HG03039 (cell line): ENCODE results near the gene PPP1R14D.

ENCODE experiments used
- ATAC-seq: cut with Tn5 transposase; IDR thresholded peaks from one replicate; pipeline ENCODE4 v1.9.1; 2021; ENCODE audit warnings: mild to moderate bottlenecking, moderate library complexity; ENCODE audit not compliant: unreplicated experiment

Gene PPP1R14D

GRCh38 chr15:40823572-40824343, 4.8 kb downstream of the PPP1R14D start:
- no peak for ATAC-seq

DNA sequence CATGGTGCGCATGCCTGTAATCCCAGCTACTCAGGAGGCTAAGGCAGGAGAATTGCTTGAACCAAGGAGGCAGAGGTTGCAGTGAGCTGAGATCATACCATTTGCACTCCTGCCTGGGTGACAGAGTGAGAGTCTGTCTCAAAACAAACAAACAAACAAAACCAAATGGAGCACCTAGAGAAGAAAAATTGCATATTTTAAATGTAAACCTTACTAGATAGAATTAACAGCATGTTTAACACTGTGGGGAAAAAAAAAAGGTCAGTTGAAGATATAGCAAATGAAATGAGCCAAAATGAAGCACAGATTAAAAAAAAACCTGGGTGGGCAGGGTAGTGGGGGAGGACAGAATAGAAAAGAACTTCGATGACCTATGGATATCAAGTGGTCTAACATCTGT, 7.3 kb downstream of the PPP1R14D start:
- no peak for ATAC-seq

GRCh38 chr15:40819048-40819447, 9.5 kb downstream of the PPP1R14D start:
- no peak for ATAC-seq

- ATAC-seq: no peak
Observed at GRCh38 chr15:40815042-40815698, 13.3 kb downstream of the PPP1R14D start.

- ATAC-seq: no peak
Observed at GRCh38 chr15:40812721-40813425, 15.6 kb downstream of the PPP1R14D start.

GRCh38 chr15:40808861-40809450, 19.6 kb downstream of the PPP1R14D start:
- ATAC-seq: no peak

GRCh38 chr15:40807888-40808461, 20.5 kb downstream of the PPP1R14D start:
- ATAC-seq: no peak

- peak; percentile 92 for ATAC-seq
Observed at GRCh38 chr15:40807028-40807887, 21.2 kb downstream of the PPP1R14D start, which contains the start of the genes DNAJC17 and ZFYVE19. Gene DNAJC17 (minus strand): TSS chr15:40807473. CDS start chr15:40807446, 27 bp downstream. Gene ZFYVE19 (plus strand): TSS chr15:40807089. CDS start chr15:40807590, 501 bp downstream.

GRCh38 chr15:40806672-40807027, 21.9 kb downstream of the PPP1R14D start:
- no peak for ATAC-seq

GRCh38 chr15:40803688-40804087, 24.8 kb downstream of the PPP1R14D start:
- no peak for ATAC-seq

- no peak for ATAC-seq
Observed at GRCh38 chr15:40803076-40803475, 25.4 kb downstream of the PPP1R14D start.

DNA sequence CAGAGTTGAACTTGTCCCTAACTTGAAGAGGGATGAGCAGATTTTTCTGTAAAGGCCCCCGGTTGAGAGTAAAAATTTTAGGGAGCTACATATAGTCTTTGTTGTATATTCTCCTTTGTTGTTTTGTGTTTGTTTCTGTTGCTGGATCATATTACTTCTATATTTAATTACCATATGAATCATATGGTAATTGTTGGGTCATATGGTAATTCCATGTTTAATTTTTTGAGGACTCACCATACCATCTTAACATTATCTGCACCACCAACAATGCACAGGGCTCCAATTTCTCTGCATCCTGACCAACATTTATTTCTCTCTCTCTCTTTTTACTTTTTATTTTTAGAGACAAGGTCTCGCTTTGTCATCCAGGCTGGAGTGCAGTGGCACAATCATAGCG, 29.0 kb downstream of the PPP1R14D start:
- ATAC-seq: no peak

DNA sequence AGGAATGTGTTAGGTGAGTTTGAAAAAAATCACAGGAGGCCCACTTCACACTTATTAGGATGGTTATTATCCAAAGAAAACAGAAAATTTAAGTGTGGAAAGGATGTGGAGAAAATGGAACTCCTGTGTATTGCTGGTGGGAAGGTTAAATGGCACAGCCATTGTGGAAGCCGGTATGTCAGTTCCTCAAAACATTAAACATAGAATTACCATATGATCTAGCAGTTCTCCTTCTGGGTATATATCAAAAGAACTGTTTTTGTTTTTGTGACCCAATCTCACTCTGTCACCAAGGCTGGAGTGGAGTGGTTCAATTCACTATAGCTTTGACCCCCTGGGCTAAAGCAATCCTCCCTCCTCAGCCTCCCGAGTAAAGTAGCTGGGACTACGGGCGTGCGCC, 32.0 kb downstream of the PPP1R14D start:
- no peak for ATAC-seq

DNA sequence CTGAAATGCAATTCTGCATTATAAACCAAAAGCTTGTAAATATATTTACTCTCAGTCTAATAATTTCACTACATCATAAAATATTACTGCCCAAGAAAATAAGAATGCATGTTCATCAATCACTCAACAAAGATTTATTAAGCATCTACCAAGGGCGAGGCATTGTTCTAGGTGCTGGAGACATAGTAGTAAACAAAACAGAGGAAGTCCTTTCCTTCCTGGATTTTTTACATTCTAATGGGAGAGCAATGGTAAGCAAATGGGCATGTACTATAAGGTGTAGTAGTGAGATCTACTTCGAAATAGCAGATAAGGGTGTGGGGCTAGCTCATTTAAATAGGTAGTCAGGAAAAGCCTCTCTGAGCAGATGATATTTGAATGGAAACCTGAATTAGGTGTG, 32.5 kb downstream of the PPP1R14D start:
- no peak for ATAC-seq

DNA sequence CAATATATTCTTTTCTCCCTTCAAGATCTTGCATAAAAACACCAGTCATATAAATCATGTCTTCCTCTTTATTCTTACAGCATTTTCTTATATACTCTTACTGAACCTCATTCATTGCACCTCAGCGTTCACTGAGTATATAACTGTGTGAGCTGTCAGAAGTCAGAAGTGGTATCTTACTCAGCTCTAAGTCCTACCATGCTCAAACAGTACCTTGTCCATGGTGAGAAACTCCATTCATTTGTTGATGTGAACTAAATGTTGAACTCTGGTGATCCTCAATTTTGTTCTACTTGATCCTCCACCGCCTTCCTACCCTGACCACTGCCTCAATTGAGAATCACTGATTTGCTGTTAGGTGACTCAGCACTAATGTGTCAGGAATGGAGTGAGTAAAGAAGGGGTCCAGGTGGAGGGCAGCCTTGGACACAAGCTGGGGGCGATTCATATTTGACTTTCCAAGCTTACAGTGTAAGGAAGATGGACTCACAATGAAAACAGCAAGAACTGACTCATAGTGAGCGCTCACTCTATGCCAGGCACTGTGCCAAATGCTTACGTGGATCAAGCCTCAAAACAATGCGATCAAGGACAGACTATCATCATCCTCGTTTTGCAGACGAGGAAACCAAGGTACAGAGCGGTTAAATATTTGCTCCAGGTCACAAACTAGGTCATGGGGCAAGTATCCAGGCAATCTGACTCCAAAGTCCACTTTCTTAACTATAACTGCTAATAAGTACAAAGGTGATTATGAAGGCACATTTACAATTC, 35.1 kb downstream of the PPP1R14D start:
- no peak for ATAC-seq

- ATAC-seq: no peak
Observed at GRCh38 chr15:40792394-40792793, 36.1 kb downstream of the PPP1R14D start.

DNA sequence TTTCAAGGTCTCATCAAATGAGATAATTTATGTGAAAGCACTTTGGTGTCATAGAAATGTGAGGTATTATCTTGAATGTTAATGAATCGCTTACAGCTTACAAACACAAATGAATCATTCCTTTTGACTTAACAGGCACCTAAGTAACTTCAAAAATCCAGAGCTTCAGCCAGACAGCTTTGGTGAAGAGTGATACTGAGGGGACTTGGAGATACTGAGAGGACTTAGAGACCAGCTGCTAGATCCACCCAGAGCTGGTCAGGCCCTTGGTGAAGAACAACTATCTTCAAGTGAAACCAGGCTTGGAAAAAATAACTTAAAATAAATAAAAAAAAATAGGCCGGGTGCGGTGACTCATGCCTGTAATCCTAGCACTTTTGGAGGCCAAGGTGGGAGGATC, 37.8 kb downstream of the PPP1R14D start:
- ATAC-seq: no peak

GRCh38 chr15:40789999-40790398, 38.5 kb downstream of the PPP1R14D start:
- ATAC-seq: no peak

- no peak for ATAC-seq
Observed at GRCh38 chr15:40789119-40789518, 39.4 kb downstream of the PPP1R14D start.
